Endothelial cell of umbilical vein (primary cell): ENCODE data around the gene ERBB4. TPM values are rescaled to one million over a fixed set of nuclear protein-coding genes. Genes with fewer than 3 reads are reported as not detected.

Source experiments
- BruUV-seq: library from RNA; stranded (reverse); fragments of 400-500 nt; replicated peaks from 2 replicates; lab custom pipeline; 2021; lab: Mats Ljungman, UMichigan
- CTCF ChIA-PET: fragments of 300-600, 350-600 bp; sonication (Branson Sonifier 250); formaldehyde crosslinking; loops from one replicate; lab custom pipeline; 2021; ENCODE audit warnings: antibody characterized with exemption, inconsistent platforms; lab: Charles Lee
- POLR2A ChIA-PET: fragments of 300-600, 350-600 bp; sonication (Branson Sonifier 250); formaldehyde crosslinking; loops from one replicate; lab custom pipeline; 2021; ENCODE audit warnings: antibody characterized with exemption, inconsistent platforms; lab: Charles Lee
- DNase-seq: peaks from one replicate; pipeline ENCODE4 v3.0.0-alpha.2; 2011; ENCODE audit warnings: low read depth, low spot score
- FAIRE-seq: peaks from 2 replicates; lab custom pipeline; 2011; peaks lifted over from hg19 to GRCh38; lab: Jason Lieb, UNC
- H2AFZ ChIP-seq: 2 replicates; pipeline ENCODE4 v1.6.0; 2012; ENCODE audit warnings: low read depth, low read length, control low read depth, inconsistent platforms
- H3K27ac ChIP-seq: 2 replicates; pipeline ENCODE4 v1.5.1; 2011; ENCODE audit warnings: low read depth, mild to moderate bottlenecking, control low read depth, low read length, moderate library complexity; ENCODE audit not compliant: insufficient read depth
- H3K27me3 ChIP-seq, 2 experiments: 2 replicates each; pipeline versions ENCODE4 v1.6.0 to v1.6.1; 2011; ENCODE audit warnings: low read length in 2 of 2, mixed read lengths in 1 of 2; ENCODE audit not compliant: control insufficient read depth in 2 of 2, insufficient read depth in 2 of 2
- H3K36me3 ChIP-seq, 2 experiments: 2 replicates in 1 of 2; 3 replicates in 1 of 2; pipeline ENCODE4 v1.5.1; 2011; ENCODE audit warnings: low read length in 2 of 2, mild to moderate bottlenecking in 1 of 2, moderate library complexity in 1 of 2; ENCODE audit not compliant: control insufficient read depth in 2 of 2, insufficient read depth in 2 of 2; ENCODE audit errors: extremely low read depth in 1 of 2
- H3K4me1 ChIP-seq: 3 replicates; pipeline ENCODE4 v1.5.1; 2011; ENCODE audit warnings: mild to moderate bottlenecking, low read length; ENCODE audit not compliant: control insufficient read depth, insufficient read depth; ENCODE audit errors: extremely low read depth
- H3K4me2 ChIP-seq: 2 replicates; pipeline ENCODE4 v1.6.1; 2011; ENCODE audit warnings: low read length, control low read depth, mixed read lengths; ENCODE audit not compliant: insufficient read depth
- H3K4me3 ChIP-seq, 3 experiments: fragments of 200-600 bp in 1 of 3; sonication (generic), shearing (Covaris generic) in 1 of 3; replicated peaks in 1 of 3; 2 replicates each; pipeline ENCODE4 v1.5.1; 2011 to 2016; ENCODE audit warnings: control low read depth in 3 of 3, low read length in 3 of 3, mild to moderate bottlenecking in 2 of 3, inconsistent platforms in 1 of 3, low read depth in 1 of 3, moderate library complexity in 1 of 3; ENCODE audit not compliant: insufficient read depth in 1 of 3
- H3K79me2 ChIP-seq: 2 replicates; pipeline ENCODE4 v1.6.0; 2012; ENCODE audit warnings: low read length, inconsistent platforms; ENCODE audit not compliant: control insufficient read depth, insufficient read depth
- H3K9ac ChIP-seq: replicated peaks from 2 replicates; pipeline ENCODE3; 2011; ENCODE audit warnings: low read length, control low read depth; ENCODE audit not compliant: insufficient read depth; ENCODE audit errors: extremely low read depth
- H3K9me1 ChIP-seq: replicated peaks from 3 replicates; pipeline ENCODE4 v1.6.0; 2011; ENCODE audit warnings: mild to moderate bottlenecking, low read length; ENCODE audit not compliant: control insufficient read depth, insufficient read depth; ENCODE audit errors: extremely low read depth
- H3K9me3 ChIP-seq: replicated peaks from 2 replicates; pipeline ENCODE4 v1.5.1; 2012; ENCODE audit warnings: low read length, inconsistent platforms; ENCODE audit not compliant: control insufficient read depth, insufficient read depth
- H4K20me1 ChIP-seq: replicated peaks from 2 replicates; pipeline ENCODE3; 2011; ENCODE audit warnings: mild to moderate bottlenecking, low read length; ENCODE audit not compliant: control insufficient read depth, insufficient read depth; ENCODE audit errors: extremely low read depth
- CTCF ChIP-seq, 2 donors: IDR thresholded peaks; 1 replicate in 1 of 2; 2 replicates in 1 of 2; pipeline ENCODE4 v1.5.1; 2011; ENCODE audit warnings: low read length in 2 of 2, mild to moderate bottlenecking in 2 of 2, moderate library complexity in 2 of 2, control low read depth in 1 of 2, inconsistent platforms in 1 of 2, low read depth in 1 of 2; ENCODE audit not compliant: insufficient read depth in 1 of 2; ENCODE audit errors: extremely low read depth in 1 of 2
- EZH2 ChIP-seq: IDR thresholded peaks from 2 replicates; pipeline ENCODE4 v1.6.1; 2012; ENCODE audit warnings: borderline replicate concordance, low read depth, mild to moderate bottlenecking, moderate library complexity, low read length, inconsistent platforms; ENCODE audit not compliant: severe bottlenecking
- FOS ChIP-seq: IDR thresholded peaks from 2 replicates; pipeline ENCODE4 v1.6.1; 2011; ENCODE audit warnings: mild to moderate bottlenecking, low read length, moderate library complexity, borderline replicate concordance; ENCODE audit not compliant: insufficient read depth
- GATA2 ChIP-seq: IDR thresholded peaks from 2 replicates; pipeline ENCODE4 v1.7.0; 2011; ENCODE audit warnings: low read depth, mild to moderate bottlenecking, moderate library complexity, mixed read lengths, low read length; ENCODE audit not compliant: insufficient read length, insufficient read depth
- JUN ChIP-seq: IDR thresholded peaks from 2 replicates; pipeline ENCODE4 v1.6.1; 2011; ENCODE audit warnings: borderline replicate concordance, low read depth; ENCODE audit not compliant: insufficient read length, insufficient read depth
- MAX ChIP-seq: IDR thresholded peaks from 2 replicates; pipeline ENCODE4 v1.6.1; 2011; ENCODE audit not compliant: insufficient read depth, insufficient read length
- MYC ChIP-seq: IDR thresholded peaks from one replicate; pipeline ENCODE4 v1.6.1; 2011; ENCODE audit warnings: mild to moderate bottlenecking, low read depth, low read length
- POLR2A ChIP-seq: IDR thresholded peaks from 2 replicates; pipeline ENCODE4 v1.6.1; 2012; ENCODE audit warnings: low read depth, mild to moderate bottlenecking, control low read depth, low read length
- POLR2AphosphoS5 ChIP-seq: IDR thresholded peaks from 2 replicates; pipeline ENCODE4 v1.6.1; 2012; ENCODE audit warnings: low read depth, mild to moderate bottlenecking, control low read depth, low read length, moderate library complexity; ENCODE audit not compliant: insufficient read depth
- dilution Hi-C: fragments of 300-500 bp; cut with MboI; formaldehyde crosslinking; loops from one replicate; pipeline ENCODE4 v1.15.0; 2019; ENCODE audit warnings: low sequenced_read_pairs; ENCODE audit not compliant: extremely low pct_ligation_motif_present
- intact Hi-C: fragments of 100-400 bp; cut with micrococcal nuclease; formaldehyde crosslinking; loops from one replicate; pipeline ENCODE4 v1.10.0; 2022
- polyA plus RNA-seq, 4 experiments: library from polyadenylated mRNA; depleted of rRNA in 3 of 4; stranded (reverse) in 3 of 4; unstranded in 1 of 4; fragments of >200 nt; gene quantifications; 2 replicates each; pipeline versions ENCODE4 v1.2.1 to v1.2.3, GENCODE V29; 2011 to 2012; ENCODE audit warnings: missing spikeins in 1 of 4
- total RNA-seq: library from RNA; stranded (reverse); gene quantifications from 2 replicates; pipeline ENCODE4 v1.2.3, GENCODE V29; 2021

The ERBB4 gene
- total and polyA plus RNA-seq, 2 donors (not counting 3 experiments of a cell fraction or from before 2014, with no cell fraction given) = 0.01 to 0.27 TPM

GRCh38 chr2:212076456-212076855 is 462.1 kb downstream of the ERBB4 start:
- DNase-seq (no peak), FAIRE-seq (no peak)
- ChIA-PET POLR2A (no interaction called here), CTCF (interaction anchor here (1.2 kb wide), 1 partner anchor 168 kb away, joined by 3 read pairs; no protein-coding TSS in a partner anchor)
- Histone ChIP-seq H2AFZ (peak overlapping the region; percentile 34), H3K9ac (no peak overlapping the region), H3K27ac (no peak overlapping the region), H3K27me3 (no peaks in the 10 kb centered on the region), H3K36me3 (no peaks in the 10 kb centered on the region), H3K79me2 (no peaks in the 10 kb centered on the region), H3K4me1 (no peaks in the 10 kb centered on the region), H3K9me3 (no peaks in the 10 kb centered on the region), H3K4me3 (no peak overlapping the region), H4K20me1 (no peaks in the 10 kb centered on the region), H3K9me1 (no peaks in the 10 kb centered on the region), H3K4me2 (no peak overlapping the region)
- intact Hi-C loops = no loop called here
- TF ChIP-seq FOS = no peak
- TF ChIP-seq JUN = no peak
- no peak for TF ChIP-seq POLR2A
- no peak for TF ChIP-seq MAX
- TF ChIP-seq MYC = no peak
- no peak for TF ChIP-seq POLR2AphosphoS5
- TF ChIP-seq EZH2 = no peak
- no peak for TF ChIP-seq CTCF (IDR thresholded peaks at IDR 0.05; ENCODE audit: extremely low read depth in 1 of 2, insufficient read depth in 1 of 2, low read depth in 1 of 2, low read length in 2 of 2)
- TF ChIP-seq GATA2 = no peak
- dilution Hi-C loops = no loop called here
- no TSS peak for BruUV-seq
